Endothelial cell (in vitro differentiated cells): ENCODE measurements around the gene SEC16A. TPM values are rescaled to one million over a fixed set of nuclear protein-coding genes. Genes with fewer than 3 reads are reported as not detected.
A peak's percentile ranks its signal among the peaks of the same experiment; 100 is the strongest.

Experiments
- DNase-seq: peaks from one replicate; pipeline ENCODE4 v3.0.0; 2021; ENCODE audit warnings: low spot score
- H3K27ac Mint-ChIP-seq: one replicate; pipeline ENCODE4 v1.8.0; 2021; ENCODE audit warnings: mixed read lengths, inconsistent platforms; ENCODE audit not compliant: unreplicated experiment
- H3K27me3 Mint-ChIP-seq: one replicate; pipeline ENCODE4 v1.8.0; 2021; ENCODE audit warnings: mild to moderate bottlenecking, moderate library complexity, mixed read lengths, inconsistent platforms; ENCODE audit not compliant: unreplicated experiment
- H3K36me3 Mint-ChIP-seq: one replicate; pipeline ENCODE4 v1.8.0; 2021; ENCODE audit warnings: mild to moderate bottlenecking, low read depth, mixed read lengths, inconsistent platforms; ENCODE audit not compliant: unreplicated experiment
- H3K4me1 Mint-ChIP-seq: one replicate; pipeline ENCODE4 v1.8.0; 2021; ENCODE audit warnings: mild to moderate bottlenecking, mixed read lengths, inconsistent platforms; ENCODE audit not compliant: unreplicated experiment
- H3K4me3 Mint-ChIP-seq: one replicate; pipeline ENCODE4 v1.8.0; 2021; ENCODE audit warnings: mild to moderate bottlenecking, mixed read lengths, inconsistent platforms; ENCODE audit not compliant: unreplicated experiment
- H3K9me3 Mint-ChIP-seq: one replicate; pipeline ENCODE4 v1.8.0; 2021; ENCODE audit warnings: mixed read lengths, inconsistent platforms; ENCODE audit not compliant: unreplicated experiment
- total RNA-seq: library from RNA; stranded (reverse); fragmentation: NEBNext Ultra II Directional; extraction: Animal tissue kit (Norgen Biotek cat#: 25700); gene quantifications from one replicate; pipeline ENCODE4 v1.2.1, GENCODE V29; 2021; ENCODE audit not compliant: unreplicated experiment
- TF ChIP-seq, protein P1 (sequence below): fragments of 200-600 bp; sonication (generic); IDR thresholded peaks from one replicate; pipeline ENCODE4 v1.5.0; 2021; ENCODE audit warnings: antibody characterized with exemption; ENCODE audit not compliant: unreplicated experiment

The SEC16A gene
- total RNA-seq, 1 donor from 2014 or later = 79.5 TPM

GRCh38 chr9:136439481-136440408 is 43.1 kb downstream of the SEC16A start, which contains the start of gene INPP5E:
TSS of gene INPP5E (minus strand) at chr9:136439845. CDS start at chr9:136439419, 426 bp downstream.
- H3K36me3 Mint-ChIP-seq = peaks cover 31% of the 10 kb centered on the region
- H3K4me3 Mint-ChIP-seq = peak within 1 kb of the TSS; percentile 94
- peak; percentile 93 for DNase-seq
- no peaks in the 10 kb centered on the region for H3K9me3 Mint-ChIP-seq
- peaks cover 21% of the 10 kb centered on the region for H3K27me3 Mint-ChIP-seq
- H3K27ac Mint-ChIP-seq = peak within 1 kb of the TSS; percentile 61
- H3K4me1 Mint-ChIP-seq = peaks cover 16% of the 10 kb centered on the region
- TF ChIP-seq, protein P1, sequence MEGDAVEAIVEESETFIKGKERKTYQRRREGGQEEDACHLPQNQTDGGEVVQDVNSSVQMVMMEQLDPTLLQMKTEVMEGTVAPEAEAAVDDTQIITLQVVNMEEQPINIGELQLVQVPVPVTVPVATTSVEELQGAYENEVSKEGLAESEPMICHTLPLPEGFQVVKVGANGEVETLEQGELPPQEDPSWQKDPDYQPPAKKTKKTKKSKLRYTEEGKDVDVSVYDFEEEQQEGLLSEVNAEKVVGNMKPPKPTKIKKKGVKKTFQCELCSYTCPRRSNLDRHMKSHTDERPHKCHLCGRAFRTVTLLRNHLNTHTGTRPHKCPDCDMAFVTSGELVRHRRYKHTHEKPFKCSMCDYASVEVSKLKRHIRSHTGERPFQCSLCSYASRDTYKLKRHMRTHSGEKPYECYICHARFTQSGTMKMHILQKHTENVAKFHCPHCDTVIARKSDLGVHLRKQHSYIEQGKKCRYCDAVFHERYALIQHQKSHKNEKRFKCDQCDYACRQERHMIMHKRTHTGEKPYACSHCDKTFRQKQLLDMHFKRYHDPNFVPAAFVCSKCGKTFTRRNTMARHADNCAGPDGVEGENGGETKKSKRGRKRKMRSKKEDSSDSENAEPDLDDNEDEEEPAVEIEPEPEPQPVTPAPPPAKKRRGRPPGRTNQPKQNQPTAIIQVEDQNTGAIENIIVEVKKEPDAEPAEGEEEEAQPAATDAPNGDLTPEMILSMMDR = peak; percentile 57

DNA sequence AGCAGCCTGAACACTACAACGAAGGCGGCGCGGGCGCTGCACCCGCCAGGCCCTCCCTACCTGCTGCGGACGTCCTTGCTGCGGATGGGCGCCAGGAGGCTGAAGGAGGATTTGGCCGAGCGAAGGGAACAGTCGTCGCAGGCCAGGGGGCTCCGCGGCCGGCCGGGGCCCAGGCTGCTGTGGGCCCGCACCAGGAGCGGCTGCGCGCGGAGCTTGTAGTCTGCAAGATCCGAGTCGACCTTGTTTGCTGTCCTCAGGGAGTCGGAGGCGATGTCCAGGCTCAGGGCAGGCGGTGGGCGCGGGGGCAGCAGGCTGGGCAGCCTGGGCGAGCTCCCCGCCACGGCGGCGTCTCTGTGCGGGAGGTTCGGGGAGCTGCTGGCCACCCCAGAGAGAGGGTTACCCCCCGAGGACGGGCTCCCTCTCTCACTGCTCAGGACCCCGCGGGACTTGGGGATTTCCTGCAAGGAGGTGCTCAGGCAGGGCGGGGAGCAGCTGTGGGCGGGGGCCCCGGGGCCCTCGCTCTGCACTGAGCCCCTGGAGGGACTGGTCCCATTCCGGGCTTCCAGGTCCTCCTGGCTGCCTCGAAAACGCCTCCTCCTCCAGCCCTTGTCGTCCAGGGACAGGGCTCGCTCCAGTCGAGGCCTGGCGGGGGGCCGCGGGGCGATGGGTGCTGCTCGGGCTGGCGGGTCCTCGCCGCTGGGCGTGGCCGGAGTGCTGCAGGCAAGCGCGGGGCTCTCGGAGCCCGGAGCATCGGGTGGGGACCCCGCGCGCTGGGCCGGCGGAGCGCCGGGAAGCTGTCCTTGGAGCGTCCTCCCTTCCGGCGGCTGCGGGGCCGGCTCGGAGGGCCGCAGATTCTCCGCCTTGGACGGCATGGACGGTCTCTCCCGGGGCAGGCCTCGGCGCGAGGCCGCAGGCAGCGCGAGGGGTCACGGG is 44.0 kb downstream of the SEC16A start:
- peak; percentile 44 for DNase-seq
- H3K36me3 Mint-ChIP-seq = peaks cover 25% of the 10 kb centered on the region
- TF ChIP-seq, protein P1 = no peak
- no peaks in the 10 kb centered on the region for H3K9me3 Mint-ChIP-seq
- peak overlapping the region; percentile 94 for H3K4me3 Mint-ChIP-seq
- H3K27me3 Mint-ChIP-seq = peaks cover 18% of the 10 kb centered on the region
- H3K4me1 Mint-ChIP-seq = peaks cover 16% of the 10 kb centered on the region
- no peak overlapping the region for H3K27ac Mint-ChIP-seq

- peak overlapping the region; percentile 94 for H3K4me3 Mint-ChIP-seq
- H3K27ac Mint-ChIP-seq = peak overlapping the region; percentile 70
- no peaks in the 10 kb centered on the region for H3K9me3 Mint-ChIP-seq
- TF ChIP-seq, protein P1 = no peak
- peaks cover 17% of the 10 kb centered on the region for H3K27me3 Mint-ChIP-seq
- no peak for DNase-seq
- H3K36me3 Mint-ChIP-seq = peaks cover 19% of the 10 kb centered on the region
- peaks cover 16% of the 10 kb centered on the region for H3K4me1 Mint-ChIP-seq
Measured at GRCh38 chr9:136437839-136438547, 44.8 kb downstream of the SEC16A start.

DNA sequence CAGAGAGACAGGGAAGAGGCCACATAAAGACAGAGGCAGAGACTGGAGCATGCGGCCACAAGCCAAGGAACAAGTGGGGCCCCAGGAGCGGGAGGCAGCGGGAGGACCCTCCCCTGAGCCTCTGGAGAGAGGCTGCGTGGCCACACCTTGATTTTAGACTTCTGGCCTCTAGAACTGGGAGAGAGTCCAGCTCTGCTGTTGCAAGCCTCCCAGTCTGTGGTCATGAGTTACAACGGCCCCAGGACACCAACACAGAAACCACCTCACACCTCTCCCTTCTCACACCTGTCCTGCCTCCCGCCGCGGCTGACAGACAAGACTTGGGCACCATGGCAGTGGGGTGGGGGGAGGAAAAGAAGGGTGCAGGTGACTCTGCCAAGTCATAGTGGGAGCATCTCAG is 45.4 kb downstream of the SEC16A start:
- DNase-seq = no peak
- no peak overlapping the region for H3K27ac Mint-ChIP-seq
- H3K4me3 Mint-ChIP-seq = peak overlapping the region; percentile 94
- no peaks in the 10 kb centered on the region for H3K9me3 Mint-ChIP-seq
- TF ChIP-seq, protein P1 = no peak
- H3K36me3 Mint-ChIP-seq = peaks cover 14% of the 10 kb centered on the region
- peaks cover 16% of the 10 kb centered on the region for H3K4me1 Mint-ChIP-seq
- H3K27me3 Mint-ChIP-seq = peaks cover 13% of the 10 kb centered on the region
